GM23248 (cell line): ENCODE results near the gene TAC3. TPM values are rescaled to one million over a fixed set of nuclear protein-coding genes. Genes with fewer than 3 reads are reported as not detected.
"Not testable (repeated sequence)": the region's sequence is repeated elsewhere in the genome, so short reads cannot be mapped to it uniquely, and the experiment has no call there.

Experiments
- DNase-seq: peaks from one replicate; pipeline ENCODE4 v3.0.0-alpha.2; 2015
- H2AFZ ChIP-seq: fragments of 200-600 bp; sonication (generic); 2 replicates; pipeline ENCODE4 v1.6.1; 2016; ENCODE audit warnings: antibody characterized with exemption
- H3F3A ChIP-seq: fragments of 200-600 bp; sonication (generic); 2 replicates; pipeline ENCODE4 v1.6.1; 2016; ENCODE audit warnings: mild to moderate bottlenecking, antibody characterized with exemption, mixed run types; ENCODE audit not compliant: insufficient read depth
- H3K27ac ChIP-seq: fragments of 200-600 bp; sonication (generic); 2 replicates; pipeline ENCODE4 v1.5.1; 2016; ENCODE audit warnings: mild to moderate bottlenecking
- H3K27me3 ChIP-seq: fragments of 200-600 bp; sonication (generic); replicated peaks from 2 replicates; pipeline ENCODE4 v1.6.1; 2016; ENCODE audit warnings: mild to moderate bottlenecking; ENCODE audit not compliant: insufficient read depth
- H3K36me3 ChIP-seq: fragments of 200-600 bp; sonication (generic); 2 replicates; pipeline ENCODE4 v1.6.1; 2016; ENCODE audit warnings: low read depth, mild to moderate bottlenecking
- H3K4me1 ChIP-seq: fragments of 200-600 bp; sonication (generic); 2 replicates; pipeline ENCODE4 v1.6.1; 2016; ENCODE audit warnings: mild to moderate bottlenecking; ENCODE audit not compliant: insufficient read depth
- H3K4me2 ChIP-seq: fragments of 200-600 bp; sonication (generic); one replicate; pipeline ENCODE4 v1.6.1; 2016; ENCODE audit warnings: mild to moderate bottlenecking; ENCODE audit not compliant: unreplicated experiment
- H3K4me3 ChIP-seq: fragments of 200-600 bp; sonication (generic); 2 replicates; pipeline ENCODE4 v1.5.1; 2016; ENCODE audit warnings: mild to moderate bottlenecking
- H3K79me2 ChIP-seq: fragments of 200-600 bp; sonication (generic); 2 replicates; pipeline ENCODE4 v1.6.1; 2016; ENCODE audit warnings: mild to moderate bottlenecking; ENCODE audit not compliant: insufficient read depth
- H3K9ac ChIP-seq: fragments of 200-600 bp; sonication (generic); 2 replicates; pipeline ENCODE4 v1.6.1; 2016; ENCODE audit warnings: mild to moderate bottlenecking
- H3K9me2 ChIP-seq: fragments of 200-600 bp; sonication (generic); 2 replicates; pipeline ENCODE4 v1.6.1; 2016; ENCODE audit warnings: mixed run types, mild to moderate bottlenecking, moderate library complexity; ENCODE audit not compliant: insufficient read depth
- H3K9me3 ChIP-seq: fragments of 200-600 bp; sonication (generic); one replicate; pipeline ENCODE4 v1.6.1; 2017; ENCODE audit warnings: low read depth
- H4K20me1 ChIP-seq: fragments of 200-600 bp; sonication (generic); 2 replicates; pipeline ENCODE4 v1.6.0; 2016; ENCODE audit not compliant: insufficient read depth
- EZH2 ChIP-seq: fragments of 200-600 bp; sonication (generic); IDR thresholded peaks from 2 replicates; pipeline ENCODE4 v1.6.1; 2018; ENCODE audit warnings: antibody characterized with exemption, mild to moderate bottlenecking; ENCODE audit not compliant: insufficient read depth, poor library complexity, severe bottlenecking
- EZH2phosphoT487 ChIP-seq: fragments of 200-600 bp; sonication (generic); IDR thresholded peaks from 2 replicates; pipeline ENCODE4 v1.6.1; 2018; ENCODE audit warnings: antibody characterized with exemption, moderate library complexity, mild to moderate bottlenecking, low read depth; ENCODE audit not compliant: insufficient read depth
- WGBS, 2 experiments: methylation state at CpG; one replicate each; pipeline ENCODE4 v1.1.6; 2015 to 2017; ENCODE audit warnings: low lambda C conversion rate in 2 of 2, low coverage in 1 of 2; ENCODE audit errors: missing lambda C conversion rate in 2 of 2; 5-methylcytosine and 5-hydroxymethylcytosine counted together
- in situ Hi-C: fragments of 300-500 bp; cut with MboI; formaldehyde crosslinking; loops from 2 replicates; pipeline ENCODE4 v1.15.0; 2020
- polyA plus RNA-seq: library from polyadenylated mRNA; unstranded; fragments of >200 nt; fragmentation: Nextera tagmentation; extraction: Ambion mirVana; gene quantifications from 2 replicates; pipeline ENCODE4 v1.2.1, GENCODE V29; 2016
- total RNA-seq: library from RNA; depleted of rRNA; stranded (reverse); fragments of >200 nt; shearing (Covaris generic); gene quantifications from 2 replicates; pipeline ENCODE4 v1.2.3, GENCODE V29; 2014

Gene TAC3
- total and polyA plus RNA-seq, 2 experiments from 2014 or later = not detected

- in situ Hi-C loops = loop anchor here (5.0 kb wide), 1 partner anchor 231 kb away; no protein-coding TSS in a partner anchor
- no peak for TF ChIP-seq EZH2
- no peak for TF ChIP-seq EZH2phosphoT487
Observed at GRCh38 chr12:56988207-56988739, 28.1 kb downstream of the TAC3 start.

GRCh38 chr12:56987551-56988053, 28.7 kb downstream of the TAC3 start:
- no peaks in the 10 kb centered on the region for H3K4me1 ChIP-seq
- H3K79me2 ChIP-seq = no peaks in the 10 kb centered on the region
- H3K9ac ChIP-seq = no peak overlapping the region
- H3K27ac ChIP-seq = no peak overlapping the region
- H3F3A ChIP-seq = no peaks in the 10 kb centered on the region
- H3K9me3 ChIP-seq = no peaks in the 10 kb centered on the region
- WGBS, 2 experiments = 17 to 24% methylated on average over 11 of the region's 11 CpGs
- no peaks in the 10 kb centered on the region for H3K36me3 ChIP-seq
- in situ Hi-C loops = loop anchor here (5.0 kb wide), 1 partner anchor 230 kb away; no protein-coding TSS in a partner anchor
- no peaks in the 10 kb centered on the region for H4K20me1 ChIP-seq
- no peak overlapping the region for H2AFZ ChIP-seq
- no peak overlapping the region for H3K4me3 ChIP-seq
- no peaks in the 10 kb centered on the region for H3K9me2 ChIP-seq
- H3K4me2 ChIP-seq = no peak overlapping the region
- H3K27me3 ChIP-seq = no peaks in the 10 kb centered on the region; the same call in 1 of the 2 replicates
- peak; percentile 84 for DNase-seq
- no peak for TF ChIP-seq EZH2phosphoT487
- no peak for TF ChIP-seq EZH2

More at GRCh38 chr12:56988207-56988739, 28.1 kb downstream of the TAC3 start:
- Histone ChIP-seq H3K36me3 (no peaks in the 10 kb centered on the region), H3K4me2 (no peak overlapping the region), H3K27me3 (no peaks in the 10 kb centered on the region; the same call in 1 of the 2 replicates), H2AFZ (no peak overlapping the region), H3F3A (no peaks in the 10 kb centered on the region), H3K9me3 (no peaks in the 10 kb centered on the region), H3K4me1 (no peaks in the 10 kb centered on the region), H3K9me2 (no peaks in the 10 kb centered on the region), H3K79me2 (no peaks in the 10 kb centered on the region), H4K20me1 (no peaks in the 10 kb centered on the region), H3K27ac (no peak overlapping the region), H3K4me3 (no peak overlapping the region), H3K9ac (no peak overlapping the region)
- 64 to 65% methylated on average over 5 of the region's 5 CpGs for WGBS, 2 experiments
- no peak for DNase-seq

- Histone ChIP-seq H3K9ac (no peak overlapping the region), H3K36me3 (no peaks in the 10 kb centered on the region), H3K9me3 (no peaks in the 10 kb centered on the region), H3K4me1 (no peaks in the 10 kb centered on the region), H3K79me2 (no peaks in the 10 kb centered on the region), H3K4me3 (no peak overlapping the region), H3K27me3 (no peaks in the 10 kb centered on the region; the same call in 1 of the 2 replicates), H3K27ac (no peak overlapping the region), H4K20me1 (no peaks in the 10 kb centered on the region), H3K4me2 (no peak overlapping the region), H3K9me2 (no peaks in the 10 kb centered on the region), H3F3A (no peaks in the 10 kb centered on the region), H2AFZ (no peak overlapping the region)
- no peak for TF ChIP-seq EZH2
- TF ChIP-seq EZH2phosphoT487 = no peak
- in situ Hi-C loops = loop anchor here (5.0 kb wide), 1 partner anchor 230 kb away; no protein-coding TSS in a partner anchor
- no peak for DNase-seq
Observed at GRCh38 chr12:56987011-56987410, 29.3 kb downstream of the TAC3 start.

- H3K4me3 ChIP-seq, H3K4me2 ChIP-seq, H3K9ac ChIP-seq, H3K4me1 ChIP-seq, H3K36me3 ChIP-seq, H3K9me2 ChIP-seq, H4K20me1 ChIP-seq, H3F3A ChIP-seq, H3K27me3 ChIP-seq, H3K79me2 ChIP-seq, H2AFZ ChIP-seq, H3K9me3 ChIP-seq, H3K27ac ChIP-seq: not testable (repeated sequence)
- WGBS, 2 experiments = 52 to 61% methylated on average over 5 of the region's 6 CpGs
- in situ Hi-C loops = loop anchor here (5.0 kb wide), 1 partner anchor 228 kb away; no protein-coding TSS in a partner anchor
- peak; percentile 56 for DNase-seq
Observed at GRCh38 chr12:56985714-56986113, 30.6 kb downstream of the TAC3 start.

GRCh38 chr12:56983386-56983785, 32.9 kb downstream of the TAC3 start:
- WGBS, 2 experiments = 51 to 58% methylated on average over 4 of the region's 4 CpGs
- TF ChIP-seq EZH2phosphoT487 (no peak), EZH2 (no peak)
- in situ Hi-C loops = no loop called here

GRCh38 chr12:56982578-56983236, 33.6 kb downstream of the TAC3 start:
- H3K36me3 ChIP-seq, in situ Hi-C loops, H3K4me1 ChIP-seq, H3K4me2 ChIP-seq, H2AFZ ChIP-seq, H3K27ac ChIP-seq, H4K20me1 ChIP-seq, H3K9me3 ChIP-seq, H3K9me2 ChIP-seq, H3K4me3 ChIP-seq, H3F3A ChIP-seq, DNase-seq, H3K79me2 ChIP-seq, H3K9ac ChIP-seq, H3K27me3 ChIP-seq: not testable (repeated sequence)
- WGBS, 2 experiments = 57 to 68% methylated on average over 2 to 3 of the region's 3 CpGs

More at GRCh38 chr12:56983386-56983785, 32.9 kb downstream of the TAC3 start:
- Histone ChIP-seq H3K9me2 (no peaks in the 10 kb centered on the region), H3K79me2 (no peaks in the 10 kb centered on the region), H3K36me3 (no peaks in the 10 kb centered on the region), H4K20me1 (no peaks in the 10 kb centered on the region), H3K27ac (no peak overlapping the region), H3K27me3 (no peaks in the 10 kb centered on the region), H3K4me1 (no peaks in the 10 kb centered on the region), H3K9me3 (no peaks in the 10 kb centered on the region), H3F3A (no peaks in the 10 kb centered on the region), H3K9ac (no peak overlapping the region), H2AFZ (no peak overlapping the region), H3K4me3 (no peak overlapping the region), H3K4me2 (no peak overlapping the region)
- no peak for DNase-seq
